GM23248 (cell line): Measurements from ENCODE around the gene GRN. TPM values are rescaled to one million over a fixed set of nuclear protein-coding genes. Genes with fewer than 3 reads are reported as not detected.

Experiments used
- DNase-seq: peaks from one replicate; pipeline ENCODE4 v3.0.0-alpha.2; 2015
- H2AFZ ChIP-seq: fragments of 200-600 bp; sonication (generic); 2 replicates; pipeline ENCODE4 v1.6.1; 2016; ENCODE audit warnings: antibody characterized with exemption
- H3F3A ChIP-seq: fragments of 200-600 bp; sonication (generic); 2 replicates; pipeline ENCODE4 v1.6.1; 2016; ENCODE audit warnings: mild to moderate bottlenecking, antibody characterized with exemption, mixed run types; ENCODE audit not compliant: insufficient read depth
- H3K27ac ChIP-seq: fragments of 200-600 bp; sonication (generic); 2 replicates; pipeline ENCODE4 v1.5.1; 2016; ENCODE audit warnings: mild to moderate bottlenecking
- H3K27me3 ChIP-seq: fragments of 200-600 bp; sonication (generic); replicated peaks from 2 replicates; pipeline ENCODE4 v1.6.1; 2016; ENCODE audit warnings: mild to moderate bottlenecking; ENCODE audit not compliant: insufficient read depth
- H3K36me3 ChIP-seq: fragments of 200-600 bp; sonication (generic); 2 replicates; pipeline ENCODE4 v1.6.1; 2016; ENCODE audit warnings: low read depth, mild to moderate bottlenecking
- H3K4me1 ChIP-seq: fragments of 200-600 bp; sonication (generic); 2 replicates; pipeline ENCODE4 v1.6.1; 2016; ENCODE audit warnings: mild to moderate bottlenecking; ENCODE audit not compliant: insufficient read depth
- H3K4me2 ChIP-seq: fragments of 200-600 bp; sonication (generic); one replicate; pipeline ENCODE4 v1.6.1; 2016; ENCODE audit warnings: mild to moderate bottlenecking; ENCODE audit not compliant: unreplicated experiment
- H3K4me3 ChIP-seq: fragments of 200-600 bp; sonication (generic); 2 replicates; pipeline ENCODE4 v1.5.1; 2016; ENCODE audit warnings: mild to moderate bottlenecking
- H3K79me2 ChIP-seq: fragments of 200-600 bp; sonication (generic); 2 replicates; pipeline ENCODE4 v1.6.1; 2016; ENCODE audit warnings: mild to moderate bottlenecking; ENCODE audit not compliant: insufficient read depth
- H3K9ac ChIP-seq: fragments of 200-600 bp; sonication (generic); 2 replicates; pipeline ENCODE4 v1.6.1; 2016; ENCODE audit warnings: mild to moderate bottlenecking
- H3K9me2 ChIP-seq: fragments of 200-600 bp; sonication (generic); 2 replicates; pipeline ENCODE4 v1.6.1; 2016; ENCODE audit warnings: mixed run types, mild to moderate bottlenecking, moderate library complexity; ENCODE audit not compliant: insufficient read depth
- H3K9me3 ChIP-seq: fragments of 200-600 bp; sonication (generic); one replicate; pipeline ENCODE4 v1.6.1; 2017; ENCODE audit warnings: low read depth
- H4K20me1 ChIP-seq: fragments of 200-600 bp; sonication (generic); 2 replicates; pipeline ENCODE4 v1.6.0; 2016; ENCODE audit not compliant: insufficient read depth
- EZH2 ChIP-seq: fragments of 200-600 bp; sonication (generic); IDR thresholded peaks from 2 replicates; pipeline ENCODE4 v1.6.1; 2018; ENCODE audit warnings: antibody characterized with exemption, mild to moderate bottlenecking; ENCODE audit not compliant: insufficient read depth, poor library complexity, severe bottlenecking
- EZH2phosphoT487 ChIP-seq: fragments of 200-600 bp; sonication (generic); IDR thresholded peaks from 2 replicates; pipeline ENCODE4 v1.6.1; 2018; ENCODE audit warnings: antibody characterized with exemption, moderate library complexity, mild to moderate bottlenecking, low read depth; ENCODE audit not compliant: insufficient read depth
- WGBS, 2 experiments: methylation state at CpG; one replicate each; pipeline ENCODE4 v1.1.6; 2015 to 2017; ENCODE audit warnings: low lambda C conversion rate in 2 of 2, low coverage in 1 of 2; ENCODE audit errors: missing lambda C conversion rate in 2 of 2; 5-methylcytosine and 5-hydroxymethylcytosine counted together
- in situ Hi-C: fragments of 300-500 bp; cut with MboI; formaldehyde crosslinking; loops from 2 replicates; pipeline ENCODE4 v1.15.0; 2020
- polyA plus RNA-seq: library from polyadenylated mRNA; unstranded; fragments of >200 nt; fragmentation: Nextera tagmentation; extraction: Ambion mirVana; gene quantifications from 2 replicates; pipeline ENCODE4 v1.2.1, GENCODE V29; 2016
- total RNA-seq: library from RNA; depleted of rRNA; stranded (reverse); fragments of >200 nt; shearing (Covaris generic); gene quantifications from 2 replicates; pipeline ENCODE4 v1.2.3, GENCODE V29; 2014; rRNA removed

The GRN gene
- total RNA-seq (326 and 410 TPM in 2 replicates), polyA plus RNA-seq (440 and 446 TPM in 2 replicates)

DNA sequence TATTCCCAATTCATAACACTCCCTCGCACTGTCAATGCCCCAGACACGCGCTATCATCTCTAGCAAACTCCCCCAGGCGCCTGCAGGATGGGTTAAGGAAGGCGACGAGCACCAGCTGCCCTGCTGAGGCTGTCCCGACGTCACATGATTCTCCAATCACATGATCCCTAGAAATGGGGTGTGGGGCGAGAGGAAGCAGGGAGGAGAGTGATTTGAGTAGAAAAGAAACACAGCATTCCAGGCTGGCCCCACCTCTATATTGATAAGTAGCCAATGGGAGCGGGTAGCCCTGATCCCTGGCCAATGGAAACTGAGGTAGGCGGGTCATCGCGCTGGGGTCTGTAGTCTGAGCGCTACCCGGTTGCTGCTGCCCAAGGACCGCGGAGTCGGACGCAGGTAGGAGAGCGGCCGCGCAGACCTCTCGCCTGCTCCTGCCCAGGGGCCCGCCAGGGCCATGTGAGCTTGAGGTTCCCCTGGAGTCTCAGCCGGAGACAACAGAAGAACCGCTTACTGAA, at the start of gene GRN:
Gene GRN, plus strand, starts transcription at position 364 of the 515 bp plus-strand sequence. CDS start 3,863 bp downstream, outside the sequence.
- no peaks in the 10 kb centered on the region for H3K27me3 ChIP-seq
- H3K4me2 ChIP-seq = peak within 1 kb of the TSS; percentile 83
- peaks cover 16% of the 10 kb centered on the region for H3F3A ChIP-seq
- WGBS, 2 experiments = 1% methylated on average over 26 of the region's 26 CpGs
- peak; percentile 98 for DNase-seq
- no peaks in the 10 kb centered on the region for H3K9me2 ChIP-seq
- peaks cover 3% of the 10 kb centered on the region; the same call in 1 of the 2 replicates for H3K4me1 ChIP-seq
- in situ Hi-C loops = no loop called here
- no peak for TF ChIP-seq EZH2
- no peak for TF ChIP-seq EZH2phosphoT487
- H2AFZ ChIP-seq = peak within 1 kb of the TSS; percentile 96
- H3K36me3 ChIP-seq = no peaks in the 10 kb centered on the region
- peak within 1 kb of the TSS; percentile 44 for H3K27ac ChIP-seq
- H3K79me2 ChIP-seq = peaks cover 15% of the 10 kb centered on the region; the same call in 1 of the 2 replicates
- H3K9ac ChIP-seq = peak within 1 kb of the TSS; percentile 86
- no peaks in the 10 kb centered on the region for H3K9me3 ChIP-seq
- no peaks in the 10 kb centered on the region for H4K20me1 ChIP-seq
- H3K4me3 ChIP-seq = peak within 1 kb of the TSS; percentile 97

DNA sequence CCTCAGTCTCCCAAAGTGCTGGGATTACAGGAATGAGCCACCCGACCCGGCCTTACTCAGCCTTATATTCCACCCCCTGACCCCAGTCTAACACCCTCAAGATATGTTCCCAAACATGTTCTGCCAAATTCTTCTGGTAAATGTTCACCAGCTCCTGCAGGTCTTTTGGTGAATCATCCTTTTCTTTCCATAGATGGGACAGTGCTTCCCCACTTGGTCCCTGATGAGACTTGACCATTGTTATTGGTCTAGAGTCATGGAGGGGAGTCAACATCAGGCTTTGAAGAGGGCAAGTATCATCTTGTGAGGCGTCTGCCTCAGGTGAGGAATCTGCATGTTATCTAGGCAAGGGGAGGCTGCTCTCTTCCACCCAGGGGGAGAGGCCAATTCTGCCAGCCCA, 47.1 kb upstream of the GRN start:
- WGBS, 2 experiments = 55 to 58% methylated on average over 3 of the region's 3 CpGs
- DNase-seq = no peak
- Histone ChIP-seq H3K4me3 (no peak overlapping the region), H3K4me1 (no peaks in the 10 kb centered on the region), H3K9ac (no peak overlapping the region), H3K4me2 (no peak overlapping the region), H3K27me3 (peaks cover 24% of the 10 kb centered on the region), H3K27ac (no peak overlapping the region), H3F3A (no peaks in the 10 kb centered on the region), H3K36me3 (no peaks in the 10 kb centered on the region), H3K79me2 (no peaks in the 10 kb centered on the region), H3K9me2 (no peaks in the 10 kb centered on the region), H3K9me3 (no peaks in the 10 kb centered on the region), H4K20me1 (no peaks in the 10 kb centered on the region), H2AFZ (no peak overlapping the region)
- in situ Hi-C loops = no loop called here
- TF ChIP-seq EZH2phosphoT487 = no peak
- TF ChIP-seq EZH2 = no peak

DNA sequence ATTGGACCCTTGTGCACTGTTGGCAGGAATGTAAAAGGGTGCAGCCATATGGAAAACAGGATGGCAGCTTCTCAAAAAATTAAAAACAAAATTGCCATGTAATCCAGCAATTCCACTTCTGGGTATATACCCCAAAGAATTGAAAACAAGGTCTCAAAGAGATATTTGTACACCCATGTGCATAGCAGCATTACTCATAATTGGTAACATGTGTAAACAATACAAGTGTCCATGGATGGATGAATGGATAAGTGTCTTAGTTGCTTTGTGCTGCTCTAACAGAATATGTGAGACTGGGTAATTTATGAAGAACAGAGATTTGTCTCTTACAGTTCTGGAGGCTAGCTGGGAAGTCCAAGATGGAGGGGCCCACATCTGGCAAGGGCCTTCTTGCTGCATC, 40.5 kb upstream of the GRN start:
- Histone ChIP-seq H3F3A (no peaks in the 10 kb centered on the region), H3K9me3 (no peaks in the 10 kb centered on the region), H3K4me2 (no peak overlapping the region), H3K9me2 (no peaks in the 10 kb centered on the region), H3K4me1 (no peaks in the 10 kb centered on the region), H4K20me1 (no peaks in the 10 kb centered on the region), H3K79me2 (no peaks in the 10 kb centered on the region), H2AFZ (no peak overlapping the region), H3K4me3 (no peak overlapping the region), H3K36me3 (no peaks in the 10 kb centered on the region), H3K9ac (no peak overlapping the region), H3K27me3 (peaks cover 38% of the 10 kb centered on the region), H3K27ac (no peak overlapping the region)
- peak; percentile 33 for DNase-seq
- in situ Hi-C loops = no loop called here
- TF ChIP-seq EZH2 (no peak), EZH2phosphoT487 (no peak)

DNA sequence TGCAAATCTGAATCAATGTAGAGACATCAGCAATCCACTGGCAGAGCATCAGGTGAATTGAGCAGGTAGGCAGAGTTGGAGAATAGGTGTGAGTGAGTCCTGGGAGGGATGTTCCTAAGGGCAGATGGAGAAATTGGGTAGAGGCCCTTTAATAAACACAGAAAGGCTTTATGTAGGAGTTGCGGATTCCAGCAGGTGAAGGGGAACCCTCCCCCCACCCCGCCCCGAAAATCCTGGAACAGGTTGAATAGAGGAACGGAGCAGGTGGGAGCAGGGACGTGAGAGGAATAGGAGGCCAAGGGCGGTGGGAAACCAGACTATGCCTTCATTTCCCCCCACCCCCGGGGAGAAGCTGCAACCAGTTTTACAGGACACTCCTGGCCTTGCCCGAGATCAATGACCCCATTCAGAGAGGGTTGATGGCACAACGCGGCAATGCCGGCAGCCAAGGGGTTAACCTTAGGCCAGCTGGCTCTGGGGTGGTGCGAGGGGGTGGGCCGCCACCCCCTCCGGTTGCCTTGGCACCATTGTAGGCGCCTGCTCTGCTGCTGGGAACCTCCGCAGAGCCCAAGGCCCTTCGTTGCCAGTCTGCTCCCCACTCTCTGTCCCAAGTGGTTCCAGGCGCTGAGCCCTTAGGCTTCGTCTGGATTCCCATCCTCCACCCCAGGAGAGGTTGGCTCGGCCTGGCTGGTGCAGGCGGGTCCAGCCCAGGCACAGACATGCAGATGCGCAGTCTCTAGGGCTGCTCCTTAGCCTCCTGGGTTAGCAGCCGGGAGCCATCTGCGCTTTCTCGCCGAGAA, 37.5 kb upstream of the GRN start:
- no peaks in the 10 kb centered on the region for H3K36me3 ChIP-seq
- no peaks in the 10 kb centered on the region for H3K4me1 ChIP-seq
- H3K79me2 ChIP-seq = no peaks in the 10 kb centered on the region
- H3K27ac ChIP-seq = no peak overlapping the region
- TF ChIP-seq EZH2 (no peak), EZH2phosphoT487 (no peak)
- H3K4me3 ChIP-seq = no peak overlapping the region
- WGBS, 2 experiments = 5 to 6% methylated on average over 25 to 26 of the region's 26 CpGs
- H3F3A ChIP-seq = no peaks in the 10 kb centered on the region
- no peaks in the 10 kb centered on the region for H3K9me2 ChIP-seq
- peak; percentile 73 for DNase-seq
- H3K27me3 ChIP-seq = peaks cover 22% of the 10 kb centered on the region; the same call in 1 of the 2 replicates
- no peak overlapping the region for H2AFZ ChIP-seq
- no peaks in the 10 kb centered on the region for H4K20me1 ChIP-seq
- H3K4me2 ChIP-seq = peak overlapping the region; percentile 59
- H3K9ac ChIP-seq = no peak overlapping the region
- no peaks in the 10 kb centered on the region for H3K9me3 ChIP-seq
- in situ Hi-C loops = no loop called here
